Measurements from ENCODE around the gene METTL25.

The METTL25 gene

GRCh38 chr12:82473111-82473754 lies 114.9 kb downstream of the METTL25 start:
- DNase-seq, result no peak

- DNase-seq, result no peak
Observed at GRCh38 chr12:82474181-82474797, 116.0 kb downstream of the METTL25 start.

GRCh38 chr12:82474798-82475184 lies 116.5 kb downstream of the METTL25 start:
- DNase-seq, result no peak

- no peak for DNase-seq
Observed at GRCh38 chr12:82475211-82475610, 116.9 kb downstream of the METTL25 start.

GRCh38 chr12:82476511-82476910 lies 118.2 kb downstream of the METTL25 start:
- no peak for DNase-seq

- no peak for DNase-seq
Observed at GRCh38 chr12:82479511-82479910, 121.2 kb downstream of the METTL25 start.

GRCh38 chr12:82480606-82481005 lies 122.3 kb downstream of the METTL25 start:
- no peak for DNase-seq

- DNase-seq, result no peak
Observed at GRCh38 chr12:82481954-82482353, 123.6 kb downstream of the METTL25 start.

- DNase-seq, result no peak
Observed at GRCh38 chr12:82486524-82487235, 128.4 kb downstream of the METTL25 start.

GRCh38 chr12:82504409-82504808 lies 146.1 kb downstream of the METTL25 start:
- no peak for DNase-seq

- DNase-seq, result no peak
Observed at GRCh38 chr12:82505150-82505549, 146.8 kb downstream of the METTL25 start.

- no peak for DNase-seq
Observed at GRCh38 chr12:82507686-82508085, 149.4 kb downstream of the METTL25 start.

GRCh38 chr12:82510386-82510785 lies 152.1 kb downstream of the METTL25 start:
- no peak for DNase-seq

GRCh38 chr12:82514880-82515279 lies 156.6 kb downstream of the METTL25 start:
- DNase-seq, result no peak

- DNase-seq, result no peak
Observed at GRCh38 chr12:82515652-82516051, 157.3 kb downstream of the METTL25 start.

- no peak for DNase-seq
Observed at GRCh38 chr12:82517027-82517426, 158.7 kb downstream of the METTL25 start.

GRCh38 chr12:82517808-82518207 lies 159.5 kb downstream of the METTL25 start:
- DNase-seq, result no peak

GRCh38 chr12:82519510-82519909 lies 161.2 kb downstream of the METTL25 start:
- DNase-seq, result no peak

GRCh38 chr12:82522285-82522684 lies 164.0 kb downstream of the METTL25 start:
- no peak for DNase-seq

GRCh38 chr12:82522762-82523161 lies 164.4 kb downstream of the METTL25 start:
- DNase-seq, result no peak

- no peak for DNase-seq
Observed at GRCh38 chr12:82523996-82524395, 165.7 kb downstream of the METTL25 start.

GRCh38 chr12:82524641-82525040 lies 166.3 kb downstream of the METTL25 start:
- no peak for DNase-seq

GRCh38 chr12:82525616-82526015 lies 167.3 kb downstream of the METTL25 start:
- no peak for DNase-seq

GRCh38 chr12:82527165-82527780 lies 168.9 kb downstream of the METTL25 start:
- DNase-seq, result no peak

Measured in stimulated activated CD8-positive, alpha-beta memory T cell treated with anti-CD3 and anti-CD28 coated beads, Interleukin-4, amount 100 ng/mL, for 48 hours (primary cell).